GM12878 (cell line): Measurements from ENCODE around the gene ADAMTS14. TPM values are rescaled to one million over a fixed set of nuclear protein-coding genes. Genes with fewer than 3 reads are reported as not detected.
A peak's percentile ranks its signal among the peaks of the same experiment; 100 is the strongest.

Experiments
- ATAC-seq: fragments of 200-7000 bp; cut with Tn5 transposase; 3 replicates; pipeline ENCODE4 v1.9.1; 2020; ENCODE audit warnings: mild to moderate bottlenecking, moderate library complexity
- BruUV-seq: library from RNA; stranded (reverse); fragments of 400-500 nt; replicated peaks from 2 replicates; lab custom pipeline; 2021; lab: Mats Ljungman, UMichigan
- CTCF ChIA-PET: fragments of 300-600 bp; sonication (Branson Sonifier 250); formaldehyde crosslinking; extraction: SDS; loops from one replicate; lab custom pipeline; 2021; ENCODE audit warnings: inconsistent platforms; lab: Yijun Ruan, JAX
- POLR2A ChIA-PET: fragments of 350-600 bp; formaldehyde crosslinking; extraction: SDS; loops from one replicate; lab custom pipeline; 2021; ENCODE audit warnings: inconsistent platforms; lab: Charles Lee
- RAD21 ChIA-PET: fragments of 300-600 bp; sonication (Branson Sonifier 250); formaldehyde crosslinking; loops from one replicate; lab custom pipeline; 2023; ENCODE audit warnings: antibody characterized with exemption; ENCODE audit not compliant: unreplicated experiment; lab: Charles Lee
- SMC1A ChIA-PET: fragments of 300-600 bp; sonication (Branson Sonifier 250); formaldehyde crosslinking; loops from one replicate; lab custom pipeline; 2023; ENCODE audit not compliant: unreplicated experiment, uncharacterized antibody; lab: Charles Lee
- DNase-seq: peaks from one replicate; pipeline ENCODE4 v3.0.0-alpha.2; 2011; ENCODE audit warnings: low read depth, low spot score
- FAIRE-seq: peaks from 3 replicates; lab custom pipeline; 2011; peaks lifted over from hg19 to GRCh38; lab: Jason Lieb, UNC
- H2AFZ ChIP-seq: 2 replicates; pipeline ENCODE4 v1.6.0; 2011; ENCODE audit warnings: low read depth, low read length, control low read depth; ENCODE audit not compliant: control insufficient read depth
- H3K27ac ChIP-seq: 2 replicates; pipeline ENCODE4 v1.5.1; 2011; ENCODE audit warnings: control low read depth; ENCODE audit not compliant: control insufficient read depth, insufficient read depth
- H3K27me3 ChIP-seq, 2 experiments: replicated peaks in 1 of 2; 2 replicates each; pipeline versions ENCODE4 v1.6.0 to v1.6.1; 2011; ENCODE audit warnings: low read length in 1 of 2; ENCODE audit not compliant: control insufficient read depth in 2 of 2, insufficient read depth in 2 of 2
- H3K36me3 ChIP-seq, 2 experiments: 2 replicates each; pipeline ENCODE4 v1.5.1; 2011; ENCODE audit warnings: low read length in 1 of 2; ENCODE audit not compliant: control insufficient read depth in 2 of 2, insufficient read depth in 2 of 2
- H3K4me1 ChIP-seq: 2 replicates; pipeline ENCODE4 v1.6.1; 2011; ENCODE audit warnings: mild to moderate bottlenecking, low read length, moderate library complexity, mixed read lengths; ENCODE audit not compliant: control insufficient read depth, insufficient read depth
- H3K4me2 ChIP-seq: 2 replicates; pipeline ENCODE4 v1.6.0; 2011; ENCODE audit warnings: control low read depth; ENCODE audit not compliant: control insufficient read depth, insufficient read depth
- H3K4me3 ChIP-seq: fragments of 200-600 bp; sonication (generic); 2 replicates; pipeline ENCODE4 v1.5.1; 2016
- H3K79me2 ChIP-seq: 2 replicates; pipeline ENCODE4 v1.6.0; 2011; ENCODE audit warnings: low read length; ENCODE audit not compliant: control insufficient read depth, insufficient read depth
- H3K9ac ChIP-seq: 2 replicates; pipeline ENCODE4 v1.8.0; 2011; ENCODE audit warnings: low read length, control low read depth, mixed read lengths; ENCODE audit not compliant: control insufficient read depth, insufficient read depth
- H3K9me3 ChIP-seq: replicated peaks from 3 replicates; pipeline ENCODE4 v1.5.1; 2011; ENCODE audit warnings: mild to moderate bottlenecking, low read length; ENCODE audit not compliant: control insufficient read depth, insufficient read depth
- H4K20me1 ChIP-seq: 2 replicates; pipeline ENCODE4 v1.6.0; 2011; ENCODE audit not compliant: control insufficient read depth, insufficient read depth
- ATF3 ChIP-seq: IDR thresholded peaks from 2 replicates; pipeline ENCODE4 v1.6.1; 2011; ENCODE audit warnings: low read depth, mild to moderate bottlenecking, low read length, moderate library complexity, borderline replicate concordance; ENCODE audit errors: extremely low read depth
- BCL3 ChIP-seq: IDR thresholded peaks from 2 replicates; pipeline ENCODE4 v1.6.1; 2011; ENCODE audit warnings: borderline replicate concordance, low read depth, mild to moderate bottlenecking, moderate library complexity, low read length; ENCODE audit not compliant: insufficient read depth, poor library complexity, severe bottlenecking
- EZH2 ChIP-seq: IDR thresholded peaks from 2 replicates; pipeline ENCODE4 v1.6.1; 2012; ENCODE audit warnings: low read depth, mild to moderate bottlenecking, control low read depth, inconsistent platforms, low read length, borderline replicate concordance; ENCODE audit not compliant: control insufficient read depth
- HCFC1 ChIP-seq: fragments of 150-350 bp; IDR thresholded peaks from 2 replicates; pipeline ENCODE4 v1.6.1; 2014; ENCODE audit warnings: low read length
- KDM1A ChIP-seq: fragments of 200-600 bp; sonication (generic); IDR thresholded peaks from 2 replicates; pipeline ENCODE4 v1.6.1; 2016; ENCODE audit warnings: borderline replicate concordance
- KLF5 ChIP-seq: fragments of 450-650 bp; IDR thresholded peaks from 2 replicates; pipeline ENCODE4 v1.6.1; 2014; ENCODE audit warnings: mild to moderate bottlenecking; ENCODE audit not compliant: partially characterized antibody
- NFYA ChIP-seq: IDR thresholded peaks from 2 replicates; pipeline ENCODE4 v1.6.1; 2011; ENCODE audit warnings: low read depth, mild to moderate bottlenecking, low read length, improper control_type of control experiment, borderline replicate concordance
- PAX8 ChIP-seq: fragments of 450-650 bp; IDR thresholded peaks from 2 replicates; pipeline ENCODE4 v1.6.1; 2017; ENCODE audit warnings: mild to moderate bottlenecking, moderate library complexity
- SMAD1 ChIP-seq: fragments of 450-650 bp; IDR thresholded peaks from 2 replicates; pipeline ENCODE4 v1.6.1; 2018; ENCODE audit warnings: mild to moderate bottlenecking, low read depth; ENCODE audit not compliant: partially characterized antibody
- SMARCA5 ChIP-seq: fragments of 450-650 bp; IDR thresholded peaks from 2 replicates; pipeline ENCODE4 v1.6.1; 2017; ENCODE audit warnings: mild to moderate bottlenecking
- SREBF2 ChIP-seq: IDR thresholded peaks from 2 replicates; pipeline ENCODE4 v1.6.1; 2012; ENCODE audit warnings: mild to moderate bottlenecking, low read length
- ZNF687 ChIP-seq: fragments of 450-650 bp; IDR thresholded peaks from 2 replicates; pipeline ENCODE4 v1.6.1; 2017; ENCODE audit warnings: mild to moderate bottlenecking, moderate library complexity
- WGBS: methylation state at CpG from one replicate; pipeline ENCODE4 v1.1.6; 2016; ENCODE audit warnings: low lambda C conversion rate; ENCODE audit not compliant: insufficient replicate concordance, insufficient coverage; ENCODE audit errors: missing lambda C conversion rate; 5-methylcytosine and 5-hydroxymethylcytosine counted together
- in situ Hi-C: fragments of 300-500 bp; cut with MboI; formaldehyde crosslinking; loops from 9 replicates; pipeline ENCODE4 v1.14.3; 2018; ENCODE audit warnings: mixed read lengths
- intact Hi-C: fragments of 100-400 bp; cut with micrococcal nuclease; formaldehyde crosslinking; loops from one replicate; pipeline ENCODE4 v1.14.2; 2022; ENCODE audit not compliant: unreplicated experiment
- polyA plus RNA-seq, 11 experiments: library from polyadenylated mRNA; depleted of rRNA in 4 of 11; unstranded in 6 of 11; stranded (reverse) in 5 of 11; fragments of >200 nt; fragmentation: Nextera tagmentation in 4 of 11; fragmentation: Illumina TruSeq in 1 of 11; extraction: Ambion mirVana in 4 of 11; extraction: Trizol in 1 of 11; gene quantifications; 1 replicate in 1 of 11; 2 replicates in 10 of 11; pipeline versions ENCODE4 v1.2.1 to v1.2.3, GENCODE V29; 2011 to 2016; ENCODE audit warnings: inconsistent platforms in 2 of 11, missing spikeins in 2 of 11, low read depth in 1 of 11
- total RNA-seq, 4 experiments: library from RNA; depleted of rRNA in 3 of 4; stranded (reverse); fragments of >200 nt in 3 of 4; fragmentation: Illumina TruSeq in 1 of 4; extraction: Trizol in 1 of 4; gene quantifications; 2 replicates each; pipeline versions ENCODE4 v1.2.1 to v1.2.3, GENCODE V29; 2013 to 2021

The ADAMTS14 gene
- total and polyA plus RNA-seq, 10 of the 15 experiments (the other 5 are each of a cell fraction or from before 2014, with no cell fraction given): 0.03 to 0.05 TPM; not detected in 8

GRCh38 chr10:70666960-70667798 is 5.1 kb upstream of the ADAMTS14 start:
- CTCF ChIA-PET: no interaction called here
- SMC1A ChIA-PET: no interaction called here
- POLR2A ChIA-PET: no interaction called here
- no peak overlapping the region for H3K27ac ChIP-seq
- H3K9me3 ChIP-seq: no peaks in the 10 kb centered on the region; the same call in 2 of the 3 replicates
- no peak for DNase-seq
- in situ Hi-C loops (no loop called here), intact Hi-C loops (no loop called here)
- H3K27me3 ChIP-seq: peaks cover 0 to 4% of the 10 kb centered on the region in 2 experiments; a peak in 2 of 4 replicates
- BruUV-seq: no TSS peak
- no peak overlapping the region for H2AFZ ChIP-seq
- FAIRE-seq: peak; percentile 64
- RAD21 ChIA-PET: no interaction called here
- 44% methylated on average over 7 of the region's 7 CpGs for WGBS
- no peaks in the 10 kb centered on the region for H3K36me3 ChIP-seq
- peaks cover 6% of the 10 kb centered on the region for H3K4me1 ChIP-seq
- no peaks in the 10 kb centered on the region for H3K79me2 ChIP-seq
- H3K4me2 ChIP-seq: no peak overlapping the region
- no peak overlapping the region for H3K9ac ChIP-seq
- no peak for ATAC-seq
- no peaks in the 10 kb centered on the region for H4K20me1 ChIP-seq
- H3K4me3 ChIP-seq: no peak overlapping the region
- TF ChIP-seq KLF5 (no peak), SREBF2 (no peak), PAX8 (no peak), SMARCA5 (no peak), KDM1A (no peak), SMAD1 (no peak), BCL3 (no peak), NFYA (no peak), EZH2 (no peak), ZNF687 (no peak), ATF3 (no peak), HCFC1 (no peak)
